Measurements from ENCODE around the gene CFI.

CFI gene

GRCh38 chr4:109801895-109802319, at the start of gene CFI:
Gene CFI (minus strand): TSS chr4:109801999. CDS start chr4:109801971, 28 bp downstream.
- DNase-seq, result no peak

- DNase-seq, result no peak
Measured at GRCh38 chr4:109850601-109851000, 48.8 kb upstream of the CFI start.

DNA sequence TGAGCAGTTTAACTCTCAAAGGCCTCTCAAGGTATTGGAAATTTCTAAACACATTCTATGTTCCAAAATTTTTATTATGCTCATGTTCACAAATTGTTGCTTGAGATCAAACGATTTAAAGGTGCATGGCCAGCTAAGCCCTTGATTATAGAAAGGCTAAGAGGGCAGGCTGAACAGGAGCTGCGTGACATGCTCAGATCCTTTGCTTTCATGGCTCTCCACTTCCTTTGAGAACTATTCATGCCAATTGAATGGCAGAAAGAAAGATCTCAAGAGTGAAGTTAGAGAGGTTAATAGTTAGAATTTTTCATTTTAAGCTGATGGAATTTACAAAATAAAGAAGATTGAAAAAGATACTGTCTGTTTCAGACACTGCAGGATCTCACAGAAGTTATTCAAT, 46.7 kb upstream of the CFI start:
- no peak for DNase-seq

GRCh38 chr4:109847896-109848442, 46.2 kb upstream of the CFI start, which contains the start of gene LRIT3:
Gene LRIT3 (plus strand): TSS chr4:109848107. CDS start chr4:109848202, 95 bp downstream.
- no peak for DNase-seq

- DNase-seq, result no peak
Measured at GRCh38 chr4:109846395-109847098, 44.7 kb upstream of the CFI start.

DNA sequence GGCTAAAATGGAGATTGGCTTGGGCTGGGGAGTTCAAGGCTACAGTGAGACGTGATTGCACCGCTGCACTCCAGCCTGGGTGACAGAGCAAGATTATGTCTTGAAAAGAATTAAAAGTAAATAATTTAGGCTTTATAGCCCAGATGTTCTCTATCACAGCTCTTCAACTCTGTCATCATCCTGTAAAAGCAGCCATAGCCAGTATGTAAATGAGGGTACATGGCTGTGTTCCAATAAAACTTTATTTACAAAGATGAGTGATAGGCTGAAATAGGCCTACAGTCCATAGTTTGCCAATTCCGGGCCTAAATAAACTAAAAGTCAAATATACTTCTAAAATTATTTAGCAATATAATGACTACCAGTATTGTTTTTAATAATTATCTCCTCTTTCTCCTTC, 35.2 kb upstream of the CFI start:
- DNase-seq, result no peak

DNA sequence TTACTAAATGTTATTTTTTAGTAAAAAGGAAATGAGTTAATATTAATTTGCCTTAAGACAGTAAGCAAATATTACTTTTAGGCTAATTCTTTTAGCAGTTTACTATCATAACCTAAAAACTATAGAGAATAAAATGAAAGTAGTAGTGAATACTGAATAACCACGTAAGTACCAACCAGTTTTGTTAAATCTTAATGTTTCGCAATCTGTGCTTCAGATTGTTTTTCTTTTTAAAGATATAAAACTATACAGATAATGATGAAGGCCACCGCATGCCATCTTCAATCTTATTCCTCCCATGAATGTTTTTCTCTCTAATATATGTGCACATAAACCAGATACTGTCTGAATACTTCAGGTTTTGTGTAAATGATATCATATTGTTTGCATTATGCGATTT, 32.0 kb upstream of the CFI start:
- DNase-seq, result no peak

DNA sequence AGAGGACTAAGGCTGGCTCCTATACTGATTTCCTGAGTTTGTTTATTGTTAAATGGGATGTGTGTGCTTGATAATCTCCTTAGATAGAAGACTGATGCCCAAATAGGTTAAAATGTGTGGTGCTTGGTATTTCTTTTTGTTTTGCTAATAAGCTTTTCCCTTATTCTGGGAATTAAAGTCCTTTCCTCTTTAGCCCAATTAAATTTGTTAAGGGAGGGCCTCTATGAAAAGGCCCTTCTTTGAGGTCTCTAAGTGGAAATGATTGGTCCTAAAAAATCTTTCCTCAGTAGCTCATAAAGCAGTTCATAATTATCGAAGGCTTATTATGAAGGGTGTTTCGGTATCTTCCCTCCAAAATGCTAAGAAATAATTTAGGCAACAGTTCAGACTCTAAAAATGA, 25.9 kb upstream of the CFI start, which contains the start of gene RRH:
Gene RRH, plus strand, starts transcription at position 301 of the 400 bp plus-strand sequence. Its CDS starts 56 bp downstream, at position 357.
- no peak for DNase-seq

GRCh38 chr4:109826719-109827118, 24.9 kb upstream of the CFI start:
- DNase-seq, result no peak

GRCh38 chr4:109821185-109821584, 19.4 kb upstream of the CFI start:
- DNase-seq, result no peak

- DNase-seq, result no peak
Measured at GRCh38 chr4:109820563-109820962, 18.8 kb upstream of the CFI start.

DNA sequence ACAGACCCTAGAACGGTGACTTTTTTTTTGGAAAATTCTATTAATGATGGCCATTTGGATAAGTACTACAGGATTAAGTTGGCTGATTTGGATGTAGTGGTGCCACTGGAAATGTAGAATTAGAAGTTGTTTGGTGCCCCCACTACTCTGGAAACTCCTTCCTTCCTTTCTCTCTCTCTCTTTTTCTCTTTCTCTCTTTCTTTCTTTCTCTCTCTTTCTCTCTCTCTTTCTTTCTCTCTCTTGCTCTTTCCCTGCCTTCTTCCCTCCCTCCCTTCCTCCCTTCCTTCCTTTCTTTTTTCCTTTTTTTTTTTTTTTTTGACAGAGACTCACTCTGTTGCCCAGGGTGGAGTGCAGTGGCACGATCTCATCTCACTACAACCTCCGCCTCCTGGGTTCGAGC, 16.5 kb upstream of the CFI start:
- no peak for DNase-seq

GRCh38 chr4:109816894-109817293, 15.1 kb upstream of the CFI start:
- DNase-seq, result no peak

GRCh38 chr4:109816082-109816442, 14.3 kb upstream of the CFI start:
- peak; percentile 61 for DNase-seq

- DNase-seq, result peak; percentile 94
Measured at GRCh38 chr4:109815151-109816081, 13.6 kb upstream of the CFI start, which contains the start of gene GAR1. Gene GAR1 (plus strand): TSS chr4:109815762. CDS start chr4:109816165, 403 bp downstream.

DNA sequence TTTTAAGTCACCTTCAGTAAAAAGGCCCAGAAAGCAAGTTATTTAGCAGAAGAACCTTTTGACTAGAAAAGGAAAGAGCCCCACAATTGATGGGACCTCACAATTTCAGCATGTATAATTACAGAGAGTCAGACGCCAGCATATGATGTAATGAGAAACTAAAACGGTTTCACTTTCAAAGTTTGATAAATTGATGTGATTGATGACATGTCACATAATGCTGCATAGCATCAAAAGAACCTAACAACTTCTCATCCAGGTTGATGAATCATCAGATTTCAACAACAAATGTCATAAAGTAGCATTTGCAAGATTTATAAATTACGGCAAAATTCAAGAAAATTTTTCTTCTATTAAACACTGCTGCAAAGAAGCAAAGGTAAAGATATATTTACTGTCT, 9.9 kb upstream of the CFI start:
- DNase-seq, result no peak

- DNase-seq, result no peak
Measured at GRCh38 chr4:109810552-109811387, 9.0 kb upstream of the CFI start.

GRCh38 chr4:109809655-109810054, 7.9 kb upstream of the CFI start:
- no peak for DNase-seq

DNA sequence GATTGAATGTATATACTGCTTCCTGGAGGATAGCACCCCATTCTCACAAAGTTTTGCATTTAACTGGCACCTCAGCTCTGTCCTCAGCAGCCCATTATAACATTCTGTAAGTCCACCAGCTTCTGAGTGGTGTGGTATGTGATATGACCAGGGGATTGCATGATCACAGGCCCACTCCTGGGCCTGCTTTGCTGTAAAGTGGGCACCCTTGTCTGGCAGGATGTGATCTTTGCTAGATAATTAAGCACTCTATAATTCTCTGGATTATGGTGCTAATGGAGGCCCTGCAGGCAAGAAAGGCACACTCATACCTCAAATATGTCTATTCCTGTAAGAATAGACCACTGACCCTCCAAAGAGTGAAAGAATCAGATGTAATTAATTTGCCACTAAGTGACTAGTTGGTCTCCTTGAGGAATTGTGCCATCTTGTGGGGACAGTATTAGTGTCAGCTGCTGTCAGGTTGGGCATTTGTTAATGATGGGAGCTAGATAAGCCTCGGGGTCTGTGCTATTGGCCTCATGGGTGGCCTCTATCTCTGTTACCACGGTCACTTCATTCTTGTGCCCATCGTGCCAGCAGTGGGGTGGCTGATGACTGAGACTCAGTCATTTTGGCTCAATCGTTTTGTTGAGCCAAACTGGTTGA, 2.2 kb upstream of the CFI start:
- peak; percentile 13 for DNase-seq

DNA sequence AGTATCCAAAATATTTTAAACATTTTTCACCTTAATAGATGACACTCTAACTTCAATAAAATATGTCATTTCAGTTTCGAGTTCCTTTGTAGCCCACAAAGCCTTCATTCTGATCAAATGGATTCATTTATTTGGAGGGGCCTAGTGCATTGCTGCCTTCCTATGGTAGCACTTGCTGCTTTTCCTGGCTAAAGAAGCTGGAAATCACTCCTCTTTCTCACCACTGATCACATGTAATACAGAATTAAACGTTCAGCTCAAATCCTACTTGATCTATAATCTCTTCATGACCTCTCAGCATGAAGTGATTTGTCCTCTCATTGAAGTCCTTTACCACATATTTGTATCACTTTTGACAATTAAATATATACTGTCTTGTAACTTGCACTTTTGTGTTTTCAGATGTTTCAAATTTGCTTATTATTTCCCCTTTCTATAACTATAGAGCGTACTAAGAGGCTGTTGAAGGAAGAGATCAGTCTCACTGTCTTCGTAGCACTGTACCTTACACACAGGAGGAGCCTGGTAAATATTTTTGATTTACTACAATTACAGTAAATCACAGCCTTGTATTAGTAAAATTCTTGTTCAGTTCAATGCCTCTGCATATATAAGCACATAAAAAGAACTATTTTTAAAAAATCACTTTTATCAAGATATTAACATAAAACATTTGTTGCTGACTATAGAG, 555 bp downstream of the CFI start:
- no peak for DNase-seq

DNA sequence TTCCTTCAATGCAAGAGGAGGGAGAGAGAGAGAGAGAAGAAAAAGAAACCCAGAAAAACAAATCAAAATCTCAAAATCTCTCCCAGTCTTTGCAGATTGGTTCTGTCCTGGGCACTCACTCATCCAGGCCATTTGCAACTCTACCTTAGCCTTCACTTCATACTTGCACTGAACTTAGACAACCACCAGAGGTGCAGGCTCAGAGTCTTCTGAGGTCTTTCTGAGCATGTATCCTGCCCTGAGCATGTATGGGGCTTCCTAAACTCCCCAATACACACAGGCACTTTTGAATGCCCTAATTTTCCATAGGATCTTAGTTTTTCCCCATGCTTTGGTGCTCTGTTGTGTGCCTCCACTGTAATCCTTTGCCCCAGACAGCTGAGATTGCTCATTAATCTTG, 2.9 kb downstream of the CFI start:
- no peak for DNase-seq

Measured in stimulated activated CD4-positive, alpha-beta T cell treated with anti-CD3 and anti-CD28 coated beads, Interleukin-15, amount 100 ng/mL, for 24 hours (primary cell).